K562 (cell line): ENCODE data around the gene SLCO3A1. TPM values are rescaled to one million over a fixed set of nuclear protein-coding genes. Genes with fewer than 3 reads are reported as not detected.

Experiments used
- ATAC-seq: fragments of 200-7000 bp; cut with Tn5 transposase; 3 replicates; pipeline ENCODE4 v1.9.1; 2020; ENCODE audit warnings: moderate library complexity
- BruUV-seq: library from RNA; stranded (reverse); fragments of 400-500 nt; replicated peaks from 2 replicates; lab custom pipeline; 2021; lab: Mats Ljungman, UMichigan
- CTCF ChIA-PET: fragments of 300-600 bp; formaldehyde crosslinking; extraction: SDS; loops from one replicate; lab custom pipeline; 2021; ENCODE audit warnings: low intra/inter-chr PET ratio; lab: Yijun Ruan, JAX
- POLR2A ChIA-PET: fragments of 300-600, 350-650 bp; sonication (Branson Sonifier 250); formaldehyde crosslinking; extraction: SDS; loops from one replicate; lab custom pipeline; 2021; ENCODE audit warnings: antibody characterized with exemption, inconsistent platforms; lab: Yijun Ruan, JAX
- DNase-seq, 4 experiments: peaks; one replicate each; pipeline versions ENCODE4 v3.0.0 to v3.0.0-alpha.2; 2011 to 2018; ENCODE audit warnings: low spot score in 3 of 4, mixed read lengths in 3 of 4; ENCODE audit errors: extremely low read depth in 1 of 4
- FAIRE-seq: peaks from 2 replicates; lab custom pipeline; 2011; peaks lifted over from hg19 to GRCh38; lab: Jason Lieb, UNC
- H2AFZ ChIP-seq: 2 replicates; pipeline ENCODE4 v1.6.0; 2011; ENCODE audit warnings: low read depth, low read length, control low read depth, inconsistent platforms
- H3K27ac ChIP-seq: fragments of 200-600 bp; 3 replicates; pipeline ENCODE4 v1.8.0; 2011; ENCODE audit warnings: low read depth, mild to moderate bottlenecking, control low read depth, inconsistent platforms, low read length, moderate library complexity, mixed read lengths; ENCODE audit errors: extremely low read depth
- H3K27me3 ChIP-seq, 2 experiments: fragments of 300-600 bp in 1 of 2; 2 replicates in 1 of 2; 3 replicates in 1 of 2; pipeline versions ENCODE4 v1.6.0 to v1.8.0; 2011; ENCODE audit warnings: inconsistent platforms in 2 of 2, low read length in 2 of 2, mild to moderate bottlenecking in 1 of 2, mixed read lengths in 1 of 2, moderate library complexity in 1 of 2; ENCODE audit not compliant: control insufficient read depth in 2 of 2, insufficient read depth in 2 of 2
- H3K36me3 ChIP-seq: fragments of 300-600 bp; 3 replicates; pipeline ENCODE4 v1.8.0; 2011; ENCODE audit warnings: mild to moderate bottlenecking, low read length, inconsistent platforms; ENCODE audit not compliant: control insufficient read depth, insufficient read depth
- H3K4me1 ChIP-seq, 2 experiments: fragments of 200-600 bp in 1 of 2; replicated peaks in 1 of 2; 2 replicates in 1 of 2; 3 replicates in 1 of 2; pipeline versions ENCODE4 v1.5.1 to v1.8.0; 2011; ENCODE audit warnings: inconsistent platforms in 2 of 2, low read length in 2 of 2, mild to moderate bottlenecking in 1 of 2, mixed read lengths in 1 of 2, moderate library complexity in 1 of 2; ENCODE audit not compliant: control insufficient read depth in 2 of 2, insufficient read depth in 2 of 2
- H3K4me2 ChIP-seq: 2 replicates; pipeline ENCODE4 v1.6.1; 2011; ENCODE audit warnings: low read length, control low read depth, inconsistent platforms, mixed read lengths; ENCODE audit not compliant: insufficient read depth
- H3K4me3 ChIP-seq: fragments of 200-600 bp; sonication (generic), shearing (Covaris generic); 2 replicates; pipeline ENCODE4 v1.5.1; 2016; ENCODE audit warnings: control low read depth, inconsistent platforms
- H3K79me2 ChIP-seq: fragments of 200-600 bp; 3 replicates; pipeline ENCODE4 v1.8.0; 2011; ENCODE audit warnings: low read length, inconsistent platforms; ENCODE audit not compliant: control insufficient read depth, insufficient read depth
- H3K9ac ChIP-seq, 2 experiments: 2 replicates each; pipeline versions ENCODE4 v1.6.0 to v1.6.1; 2011; ENCODE audit warnings: low read depth in 2 of 2, low read length in 2 of 2, control low read depth in 1 of 2, inconsistent platforms in 1 of 2, mild to moderate bottlenecking in 1 of 2, mixed read lengths in 1 of 2; ENCODE audit not compliant: insufficient read depth in 1 of 2
- H3K9me1 ChIP-seq: one replicate; pipeline ENCODE4 v1.6.0; 2011; ENCODE audit warnings: inconsistent platforms, mild to moderate bottlenecking, low read length, moderate library complexity; ENCODE audit not compliant: control insufficient read depth, insufficient read depth
- H3K9me3 ChIP-seq: replicated peaks from 2 replicates; pipeline ENCODE4 v1.5.1; 2011; ENCODE audit warnings: low read depth, low read length, inconsistent platforms; ENCODE audit not compliant: control insufficient read depth, insufficient read depth
- H4K20me1 ChIP-seq: replicated peaks from 2 replicates; pipeline ENCODE4 v1.6.1; 2011; ENCODE audit warnings: low read length, inconsistent platforms, mixed read lengths; ENCODE audit not compliant: control insufficient read depth, insufficient read depth
- ADNP ChIP-seq: fragments of 200-800 bp; sonication (Bioruptor generic); IDR thresholded peaks from 2 replicates; pipeline ENCODE4 v1.6.1; 2016; ENCODE audit warnings: missing genetic modification characterization, missing compliant biosample characterization
- FIP1L1 ChIP-seq: fragments of 200-400 bp; formaldehyde crosslinking; IDR thresholded peaks from 2 replicates; pipeline ENCODE4 v1.6.1; 2018; ENCODE audit warnings: mild to moderate bottlenecking, low read depth, low read length; ENCODE audit not compliant: poor library complexity, severe bottlenecking
- GTF2E2 ChIP-seq: fragments of 200-800 bp; sonication (Bioruptor generic); IDR thresholded peaks from 2 replicates; pipeline ENCODE4 v1.6.1; 2016; ENCODE audit warnings: missing genetic modification characterization, missing compliant biosample characterization
- MAZ ChIP-seq, 2 experiments: fragments of 450-650 bp in 1 of 2; sonication (generic) in 1 of 2; formaldehyde crosslinking; IDR thresholded peaks in 1 of 2; conservative IDR thresholded peaks in 1 of 2; 2 replicates each; pipeline versions ENCODE4 v1.4.0 to v1.5.0; 2020; ENCODE audit warnings: mild to moderate bottlenecking in 1 of 2, missing genetic modification reagents in 1 of 2
- MECOM ChIP-seq: fragments of 250-450 bp; sonication (Bioruptor Pico); IDR thresholded peaks from 2 replicates; pipeline ENCODE4 v1.8.0; 2022; ENCODE audit warnings: inconsistent platforms
- PHF20 ChIP-seq: fragments of 450-650 bp; IDR thresholded peaks from 2 replicates; pipeline ENCODE4 v1.6.1; 2018; ENCODE audit not compliant: partially characterized antibody
- POLR2B ChIP-seq: fragments of 450-650 bp; IDR thresholded peaks from 2 replicates; pipeline ENCODE4 v1.6.1; 2018; ENCODE audit warnings: low read depth; ENCODE audit not compliant: partially characterized antibody
- PURB ChIP-seq: sonication (generic); formaldehyde crosslinking; IDR thresholded peaks from 2 replicates; pipeline ENCODE4 v1.9.0; 2021; ENCODE audit warnings: low read depth, mild to moderate bottlenecking, missing genetic modification reagents
- ZNF282 ChIP-seq: sonication (generic); formaldehyde crosslinking; IDR thresholded peaks from 2 replicates; pipeline ENCODE4 v1.8.1; 2023; ENCODE audit warnings: missing genetic modification reagents
- WGBS: fragments of 100-300 bp; shearing (Covaris generic); methylation state at CpG from one replicate; pipeline ENCODE4 v1.1.6; 2016; ENCODE audit warnings: low coverage, mixed read lengths; ENCODE audit not compliant: insufficient coverage; ENCODE audit errors: missing lambda C conversion rate; 5-methylcytosine and 5-hydroxymethylcytosine counted together
- in situ Hi-C: fragments of 300-500 bp; cut with MboI; formaldehyde crosslinking; loops from 4 replicates; pipeline ENCODE4 v1.15.0; 2018; ENCODE audit warnings: inconsistent platforms, mixed read lengths
- intact Hi-C: fragments of 100-400 bp; cut with micrococcal nuclease; formaldehyde crosslinking; loops from 2 replicates; pipeline ENCODE4 v1.14.2; 2022
- polyA plus RNA-seq, 8 experiments: library from polyadenylated mRNA; depleted of rRNA in 4 of 8; stranded (reverse) in 5 of 8; unstranded in 3 of 8; fragments of >200 nt; fragmentation: Nextera tagmentation in 2 of 8; fragmentation: Illumina TruSeq in 1 of 8; extraction: Ambion mirVana in 2 of 8; extraction: Trizol in 1 of 8; gene quantifications; 2 replicates each; pipeline versions ENCODE4 v1.2.1 to v1.2.3, GENCODE V29; 2011 to 2014; ENCODE audit warnings: inconsistent platforms in 1 of 8, missing spikeins in 1 of 8
- total RNA-seq, 7 experiments: library from RNA; depleted of rRNA in 6 of 7; stranded (reverse); fragments of >200 nt in 6 of 7; fragmentation: Illumina TruSeq in 2 of 7; extraction: Trizol in 2 of 7; gene quantifications; 2 replicates each; pipeline versions ENCODE4 v1.2.1 to v1.2.3, GENCODE V29; 2011 to 2021; ENCODE audit warnings: low replicate concordance in 1 of 7
- TF ChIP-seq, protein P1 (sequence below): fragments of 450-650 bp; IDR thresholded peaks from 2 replicates; pipeline ENCODE4 v1.6.1; 2016; ENCODE audit warnings: missing biosample characterization, missing genetic modification characterization
- TF ChIP-seq, protein P2 (sequence below): fragments of 450-650 bp; IDR thresholded peaks from 2 replicates; pipeline ENCODE4 v1.6.1; 2014; ENCODE audit warnings: low read depth, mild to moderate bottlenecking, moderate library complexity, borderline replicate concordance

SLCO3A1 gene
- total and polyA plus RNA-seq, 9 of the 15 experiments (the other 6 are each of a cell fraction or from before 2014, with no cell fraction given), result 0.01 to 0.84 (median 0.06) TPM; not detected in 3

DNA sequence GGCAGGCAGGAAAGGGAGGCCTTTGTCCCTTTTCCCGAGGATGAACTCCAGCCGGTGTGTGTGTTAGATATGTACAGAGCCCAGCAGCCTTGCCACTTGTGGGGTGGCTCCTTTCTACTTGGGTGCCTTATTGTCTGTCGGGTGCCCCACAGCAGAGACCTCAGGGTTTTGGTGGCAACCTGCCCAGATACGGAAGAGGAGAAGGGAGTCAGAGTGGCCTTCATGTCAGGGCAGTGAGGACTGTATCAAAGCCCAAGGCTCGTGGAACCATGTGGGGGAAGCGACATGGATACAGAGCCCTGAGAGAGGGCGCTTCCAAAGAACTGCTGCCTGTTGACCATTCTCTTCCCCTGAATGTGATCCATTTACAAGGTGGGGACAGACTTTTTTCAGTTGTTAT lies 166.2 kb downstream of the SLCO3A1 start (continued):
- TF ChIP-seq PURB (CRISPR knock-in tag), result no peak

DNA sequence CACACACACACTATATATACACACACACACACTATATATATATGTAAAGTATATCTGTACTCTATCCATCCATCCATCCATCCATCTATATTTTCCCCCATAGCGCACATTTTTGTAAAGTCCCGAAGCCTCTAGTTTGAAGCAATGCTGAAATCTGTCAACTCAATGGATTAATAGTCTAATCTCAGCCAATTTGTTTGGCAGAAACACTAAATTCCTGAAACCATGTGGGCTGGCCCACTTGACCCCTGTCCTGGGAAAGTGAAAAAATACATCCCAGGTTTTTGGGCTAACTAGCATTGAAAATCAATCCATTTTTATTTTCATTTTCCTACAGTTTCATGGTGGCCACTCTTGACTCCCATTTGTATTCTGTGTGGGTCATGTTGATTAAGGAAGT lies 166.7 kb downstream of the SLCO3A1 start:
- Histone ChIP-seq H3K36me3 (no peaks in the 10 kb centered on the region), H2AFZ (no peak overlapping the region), H3K9ac (no peak overlapping the region), H3K4me3 (no peak overlapping the region), H3K4me1 (no peaks in the 10 kb centered on the region), H3K79me2 (no peaks in the 10 kb centered on the region), H4K20me1 (0 out of 2 replicates have a peak, but pooled peaks cover 2% of the 10 kb centered on the region), H3K9me3 (no peaks in the 10 kb centered on the region), H3K27me3 (0 out of 5 replicates have a peak, but pooled peaks cover 0 to 4% of the 10 kb centered on the region in 2 experiments), H3K27ac (no peak overlapping the region), H3K9me1 (no peaks in the 10 kb centered on the region), H3K4me2 (no peak overlapping the region)
- intact Hi-C loops, result no loop called here
- ChIA-PET CTCF (no interaction called here), POLR2A (no interaction called here)
- in situ Hi-C loops, result no loop called here
- FAIRE-seq (no peak), DNase-seq (no peak), ATAC-seq (no peak)
- BruUV-seq, result no TSS peak
- TF ChIP-seq MECOM (no peak), ADNP (no peak), MAZ (CRISPR knock-in tag; conservative IDR thresholded peaks at IDR 0.05 in 1 of 2, IDR thresholded peaks at IDR 0.05 in 1 of 2) (no peak), GTF2E2 (tag) (no peak), FIP1L1 (no peak), PHF20 (no peak), POLR2B (no peak), ZNF282 (CRISPR knock-in tag) (no peak)
- TF ChIP-seq, protein P1, sequence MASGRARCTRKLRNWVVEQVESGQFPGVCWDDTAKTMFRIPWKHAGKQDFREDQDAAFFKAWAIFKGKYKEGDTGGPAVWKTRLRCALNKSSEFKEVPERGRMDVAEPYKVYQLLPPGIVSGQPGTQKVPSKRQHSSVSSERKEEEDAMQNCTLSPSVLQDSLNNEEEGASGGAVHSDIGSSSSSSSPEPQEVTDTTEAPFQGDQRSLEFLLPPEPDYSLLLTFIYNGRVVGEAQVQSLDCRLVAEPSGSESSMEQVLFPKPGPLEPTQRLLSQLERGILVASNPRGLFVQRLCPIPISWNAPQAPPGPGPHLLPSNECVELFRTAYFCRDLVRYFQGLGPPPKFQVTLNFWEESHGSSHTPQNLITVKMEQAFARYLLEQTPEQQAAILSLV (tag), result no peak
- TF ChIP-seq, protein P2, sequence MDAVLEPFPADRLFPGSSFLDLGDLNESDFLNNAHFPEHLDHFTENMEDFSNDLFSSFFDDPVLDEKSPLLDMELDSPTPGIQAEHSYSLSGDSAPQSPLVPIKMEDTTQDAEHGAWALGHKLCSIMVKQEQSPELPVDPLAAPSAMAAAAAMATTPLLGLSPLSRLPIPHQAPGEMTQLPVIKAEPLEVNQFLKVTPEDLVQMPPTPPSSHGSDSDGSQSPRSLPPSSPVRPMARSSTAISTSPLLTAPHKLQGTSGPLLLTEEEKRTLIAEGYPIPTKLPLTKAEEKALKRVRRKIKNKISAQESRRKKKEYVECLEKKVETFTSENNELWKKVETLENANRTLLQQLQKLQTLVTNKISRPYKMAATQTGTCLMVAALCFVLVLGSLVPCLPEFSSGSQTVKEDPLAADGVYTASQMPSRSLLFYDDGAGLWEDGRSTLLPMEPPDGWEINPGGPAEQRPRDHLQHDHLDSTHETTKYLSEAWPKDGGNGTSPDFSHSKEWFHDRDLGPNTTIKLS, result no peak
- WGBS, result 0% methylated on average over 2 of the region's 2 CpGs
